ENCODE measurements around the gene FBXL13.
"Not testable (repeated sequence)": the region's sequence is repeated elsewhere in the genome, so short reads cannot be mapped to it uniquely, and the experiment has no call there.

FBXL13 gene

DNA sequence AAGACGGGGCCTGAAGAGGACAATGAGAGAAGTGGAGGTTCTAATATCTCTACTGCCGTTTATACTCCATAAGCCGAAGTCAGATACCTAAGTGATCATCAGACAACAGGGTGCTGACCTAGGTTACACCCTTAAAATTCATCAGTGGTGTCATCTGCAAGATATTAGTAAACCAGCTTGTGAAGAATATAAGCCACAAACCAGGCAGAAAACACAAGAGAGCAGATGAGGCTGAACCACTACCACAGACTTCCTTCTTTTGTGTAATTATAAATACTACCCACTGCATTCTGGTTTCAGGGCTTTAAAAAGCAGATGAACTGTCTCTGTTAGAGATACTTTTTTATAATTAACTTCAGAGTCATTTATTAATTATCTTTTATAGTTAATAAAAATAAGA is 230.7 kb downstream of the FBXL13 start:
- no peak for DNase-seq

DNA sequence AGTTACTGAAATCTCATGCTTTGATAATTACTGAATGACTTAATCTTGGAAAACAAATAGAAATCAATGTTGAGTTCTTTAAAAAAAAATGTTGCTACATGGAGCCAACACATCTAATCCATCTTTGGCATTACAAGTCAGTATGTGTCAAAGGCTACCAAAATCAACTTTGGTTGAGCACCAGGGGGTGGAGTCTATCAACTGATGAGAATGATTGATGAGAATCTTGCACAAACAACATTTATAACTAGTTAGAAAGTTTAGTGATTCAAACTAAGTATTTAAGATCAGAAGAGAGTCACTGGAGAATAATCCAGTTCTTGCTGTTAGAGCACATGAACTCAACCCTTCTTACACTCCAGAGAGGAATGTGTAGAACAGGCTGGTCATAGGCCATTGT is 232.3 kb downstream of the FBXL13 start:
- DNase-seq, result no peak

DNA sequence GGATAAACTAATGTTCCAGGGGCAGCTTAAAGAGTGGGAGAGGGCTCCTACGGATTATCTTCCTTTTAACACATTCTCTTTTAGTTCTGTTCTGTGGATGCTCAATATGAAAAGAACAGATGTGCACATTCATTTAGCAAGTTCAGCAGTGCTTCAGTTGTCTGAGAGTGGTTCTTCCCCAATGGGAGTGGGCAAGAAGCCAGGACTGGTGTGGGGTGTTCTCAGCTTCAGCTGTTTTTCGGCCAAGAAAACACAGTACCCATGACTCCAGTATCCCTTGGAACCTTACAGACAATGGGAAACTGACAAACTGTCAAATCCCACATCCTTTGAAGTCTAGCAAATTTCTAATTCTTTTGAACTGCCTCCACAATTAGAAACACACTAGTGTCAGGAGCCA is 233.3 kb downstream of the FBXL13 start:
- DNase-seq, result no peak

DNA sequence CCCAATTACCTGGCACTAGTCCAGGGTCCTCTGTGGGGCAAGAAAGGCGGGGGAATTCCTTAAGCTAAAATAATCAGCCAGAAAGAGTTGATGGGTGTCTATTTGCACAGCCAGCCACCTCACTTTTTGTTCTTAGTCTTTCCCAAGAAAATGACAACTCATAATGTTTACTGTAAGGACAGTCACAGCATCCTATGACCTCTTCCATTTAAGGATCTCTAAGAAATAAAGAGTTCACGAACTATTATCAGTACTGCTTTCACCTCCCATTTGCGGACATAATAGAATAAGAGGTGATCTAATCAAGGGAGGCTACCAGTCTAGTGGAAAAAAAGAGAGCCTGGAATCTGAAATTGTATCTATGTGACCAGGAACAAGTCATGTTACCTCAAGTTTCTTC is 234.2 kb downstream of the FBXL13 start:
- no peak for DNase-seq

DNA sequence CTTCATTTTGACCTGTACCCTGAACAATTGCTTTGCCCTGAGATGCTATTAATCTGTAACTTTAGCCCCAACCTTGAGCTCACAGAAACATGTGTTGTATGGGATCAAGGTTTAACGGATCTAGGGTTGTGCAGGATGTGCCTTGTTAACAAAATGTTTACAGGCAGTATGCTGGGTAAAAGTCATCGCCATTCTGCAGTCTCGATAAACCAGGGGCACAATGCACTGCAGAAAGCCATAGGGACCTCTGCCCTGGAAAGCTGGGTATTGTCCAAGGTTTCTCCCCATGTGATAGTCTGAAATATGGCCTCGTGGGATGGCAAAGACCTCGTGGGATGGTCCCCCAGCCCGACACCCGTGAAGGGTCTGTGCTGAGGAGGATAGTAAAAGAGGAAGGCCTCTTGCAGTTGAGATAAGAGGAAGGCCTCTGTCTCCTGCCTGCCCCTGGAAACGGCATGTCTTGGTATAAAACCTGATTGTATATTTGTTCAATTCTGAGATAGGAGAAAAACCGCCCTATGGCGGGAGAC is 236.0 kb downstream of the FBXL13 start:
- not testable (repeated sequence) for DNase-seq

DNA sequence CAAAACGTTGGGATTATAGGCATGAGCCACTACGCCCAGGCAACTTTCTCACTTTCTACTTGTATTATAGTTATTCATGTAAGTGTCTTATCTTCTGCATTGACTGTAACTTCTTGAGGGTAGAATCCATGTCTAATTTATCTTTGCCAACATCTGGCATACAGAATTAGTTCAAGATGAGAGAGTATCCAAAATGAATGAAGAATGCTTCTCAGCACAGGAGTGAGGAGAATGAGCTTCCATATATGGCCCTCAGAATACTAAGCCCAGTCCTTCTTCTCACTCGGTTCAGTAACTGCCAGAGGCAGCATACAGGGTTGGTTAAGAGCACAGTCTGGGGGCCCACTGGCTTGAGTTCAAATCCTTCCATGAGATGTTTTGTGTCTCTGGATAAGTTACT is 236.8 kb downstream of the FBXL13 start:
- DNase-seq, result no peak

DNA sequence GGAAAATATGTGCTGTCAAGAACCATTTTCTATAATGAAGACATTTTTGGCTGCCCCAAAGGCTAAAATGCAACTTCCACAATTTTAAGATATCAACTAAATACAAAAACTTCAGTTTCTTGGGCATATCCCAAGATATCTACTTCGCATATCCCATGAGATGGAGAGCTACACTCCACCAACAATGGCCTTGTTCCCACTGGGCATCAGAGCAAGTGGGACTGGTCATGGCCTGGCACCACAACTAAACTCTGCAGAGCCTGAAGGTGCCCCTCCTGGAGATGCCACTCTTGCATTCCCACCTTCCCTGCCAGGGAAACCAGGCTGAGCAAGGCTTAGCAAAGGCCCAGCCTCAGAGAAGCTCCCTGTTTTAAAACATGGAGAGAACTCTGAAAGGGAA is 237.6 kb downstream of the FBXL13 start:
- DNase-seq, result no peak

DNA sequence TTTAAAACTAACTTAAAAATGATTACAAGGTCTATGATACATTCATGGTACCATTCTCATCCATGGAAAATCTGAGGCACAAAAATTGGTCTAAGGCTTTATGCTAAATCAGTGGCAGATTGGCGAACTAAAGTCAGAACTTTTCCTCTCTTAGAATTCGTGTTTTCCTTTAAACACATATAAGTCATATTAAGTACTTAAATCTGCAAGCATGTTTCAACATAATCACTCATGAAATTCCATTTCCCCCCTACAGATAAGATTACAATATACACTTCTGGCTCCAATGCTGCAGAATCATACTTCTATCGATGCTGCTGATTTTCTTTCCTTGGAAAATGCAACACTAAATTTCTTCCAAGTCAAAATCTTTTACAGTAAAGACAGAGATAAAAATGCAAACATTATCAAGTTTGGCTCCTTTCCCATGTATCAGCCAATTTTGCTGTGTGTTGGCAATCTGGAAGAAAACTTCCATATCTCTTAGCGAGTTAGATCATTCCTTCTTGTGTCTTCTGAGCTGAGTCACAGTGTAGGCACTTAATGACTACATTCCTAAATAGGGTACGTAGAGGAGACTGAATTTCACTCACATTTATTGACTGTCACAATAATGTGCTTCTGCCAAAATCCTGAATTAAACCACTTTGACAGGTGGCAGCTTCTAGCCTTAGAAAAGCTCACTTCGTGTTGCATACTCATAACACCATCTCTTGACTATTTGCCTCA is 238.2 kb downstream of the FBXL13 start:
- DNase-seq, result peak; percentile 86

DNA sequence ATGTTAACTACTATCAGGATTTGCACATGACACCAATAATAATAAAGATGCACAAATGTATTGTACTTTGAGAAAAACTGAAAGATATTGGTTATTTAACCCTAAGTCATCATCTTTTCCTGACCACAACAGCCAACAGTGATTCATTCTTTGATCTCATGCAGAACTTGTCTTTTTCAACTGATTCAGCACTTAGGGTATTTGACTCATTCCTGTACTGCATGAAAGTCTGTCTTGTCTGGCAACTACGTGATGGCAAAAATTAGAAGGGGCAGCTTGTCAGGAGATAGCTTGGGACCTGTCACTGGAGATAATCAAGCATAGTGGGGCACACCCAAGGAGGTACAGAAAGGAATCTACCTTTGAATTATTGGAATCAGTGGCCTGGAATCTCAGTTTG is 239.6 kb downstream of the FBXL13 start:
- DNase-seq, result peak; percentile 94

DNA sequence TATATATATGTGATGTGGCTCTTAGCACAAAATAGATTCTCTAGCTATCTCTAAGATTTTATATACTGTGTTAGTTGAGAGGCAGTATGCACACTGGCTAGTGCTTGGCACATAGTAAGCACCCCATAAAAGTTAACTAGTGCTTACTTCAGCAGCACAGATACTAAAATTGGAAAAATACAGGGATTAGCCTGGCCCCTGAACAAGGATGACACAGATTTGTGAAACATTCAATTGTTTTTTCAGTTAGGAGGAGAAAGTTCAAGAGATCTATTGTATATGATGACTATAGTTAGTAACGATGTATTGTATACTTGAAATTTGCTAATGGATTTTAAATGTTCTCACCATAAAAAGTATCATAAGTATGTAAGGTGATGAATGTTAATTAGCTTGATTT is 240.1 kb downstream of the FBXL13 start:
- no peak for DNase-seq

DNA sequence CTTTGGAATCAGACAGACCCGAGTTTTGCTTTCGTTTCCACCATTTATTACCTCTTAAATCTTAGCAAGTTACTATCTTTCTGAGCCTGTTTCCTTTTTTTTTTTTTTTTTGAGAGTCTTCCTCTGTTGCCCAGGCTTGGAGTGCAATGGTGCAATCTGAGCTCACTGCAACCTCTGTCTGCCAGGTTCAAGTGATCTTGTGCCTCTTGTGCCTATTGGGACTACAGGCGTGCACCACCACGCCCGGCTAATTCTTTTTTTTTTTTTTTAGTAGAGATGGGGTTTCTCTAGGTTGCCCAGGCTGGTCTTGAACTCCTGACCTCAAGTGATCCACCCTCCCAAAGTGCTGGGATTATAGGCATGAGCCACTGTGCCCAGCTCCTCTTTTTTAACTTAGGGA is 241.3 kb downstream of the FBXL13 start:
- DNase-seq, result no peak

DNA sequence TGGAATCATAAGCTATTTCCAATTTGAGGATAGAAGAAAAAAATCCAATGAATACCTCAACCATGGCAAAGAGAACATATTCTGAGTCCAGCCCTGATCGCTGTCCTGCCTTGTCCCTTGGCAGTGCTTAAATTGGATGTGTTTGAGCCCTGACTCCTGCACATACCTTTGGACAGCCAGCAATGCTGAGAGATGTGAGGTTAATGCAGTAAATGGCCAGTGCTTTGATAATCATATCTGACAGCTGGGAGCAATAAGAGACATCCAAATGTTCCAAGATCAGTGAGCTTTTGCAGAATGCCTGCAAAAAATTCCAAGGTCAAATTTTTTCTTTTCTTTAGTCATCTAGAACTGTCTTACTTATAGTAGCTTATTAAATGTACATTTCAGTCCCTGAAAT is 241.9 kb downstream of the FBXL13 start:
- DNase-seq, result no peak

DNA sequence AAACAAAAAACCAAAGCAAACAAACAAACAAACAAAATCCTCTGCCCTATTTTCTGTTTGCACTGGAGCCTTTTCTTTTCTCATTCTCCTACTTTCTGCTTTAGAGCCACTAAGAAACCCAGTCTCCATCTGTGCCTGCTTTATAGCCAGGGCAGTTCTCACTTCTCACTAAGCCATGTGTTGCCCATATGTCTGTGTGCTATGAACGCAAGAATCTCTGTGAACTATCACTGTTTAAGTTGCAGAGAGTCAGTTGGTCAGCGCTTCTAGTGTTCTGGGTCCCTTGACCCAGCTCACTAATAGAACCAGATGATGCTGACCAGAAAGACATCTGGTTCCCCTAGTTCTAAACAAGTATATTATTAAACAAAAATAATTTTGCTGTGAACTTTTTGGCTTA is 244.4 kb downstream of the FBXL13 start:
- no peak for DNase-seq

DNA sequence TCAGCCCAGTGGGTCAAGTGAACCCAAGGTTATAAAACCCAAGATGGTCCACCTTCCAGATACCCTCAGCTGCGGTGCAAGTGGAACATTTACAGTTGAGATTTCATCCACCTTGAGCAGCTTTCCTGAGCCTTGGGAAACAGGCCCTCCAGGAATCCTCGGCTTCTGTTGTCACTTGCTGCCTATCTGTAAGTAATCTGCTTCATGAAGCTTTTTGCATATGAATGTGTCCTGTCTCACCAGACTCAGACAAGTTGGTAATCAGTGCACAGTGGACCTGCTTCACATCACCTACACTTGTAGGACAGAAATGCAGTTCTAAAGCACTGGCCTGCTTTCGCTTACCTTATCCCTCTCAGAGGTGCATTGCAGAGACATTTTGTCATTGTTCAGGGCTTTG is 245.5 kb downstream of the FBXL13 start:
- DNase-seq, result no peak

DNA sequence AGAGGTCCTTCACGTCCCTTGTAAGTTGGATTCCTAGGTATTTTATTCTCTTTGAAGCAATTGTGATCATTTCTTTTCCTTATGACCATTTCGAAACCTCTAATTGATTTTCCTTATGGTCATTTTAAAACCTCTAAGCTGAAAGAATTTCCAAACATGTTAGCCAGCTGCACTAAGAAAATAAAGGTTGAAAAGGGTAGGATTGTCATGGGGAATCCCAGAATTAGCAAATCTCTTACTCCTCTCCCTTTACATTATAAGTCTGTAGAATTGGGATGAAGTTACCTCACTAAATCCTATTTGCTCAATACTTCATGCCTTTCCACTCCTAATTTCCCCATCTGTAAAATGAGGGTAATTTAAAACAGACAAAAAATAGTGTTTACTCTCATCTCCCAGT is 246.3 kb downstream of the FBXL13 start:
- DNase-seq, result no peak

DNA sequence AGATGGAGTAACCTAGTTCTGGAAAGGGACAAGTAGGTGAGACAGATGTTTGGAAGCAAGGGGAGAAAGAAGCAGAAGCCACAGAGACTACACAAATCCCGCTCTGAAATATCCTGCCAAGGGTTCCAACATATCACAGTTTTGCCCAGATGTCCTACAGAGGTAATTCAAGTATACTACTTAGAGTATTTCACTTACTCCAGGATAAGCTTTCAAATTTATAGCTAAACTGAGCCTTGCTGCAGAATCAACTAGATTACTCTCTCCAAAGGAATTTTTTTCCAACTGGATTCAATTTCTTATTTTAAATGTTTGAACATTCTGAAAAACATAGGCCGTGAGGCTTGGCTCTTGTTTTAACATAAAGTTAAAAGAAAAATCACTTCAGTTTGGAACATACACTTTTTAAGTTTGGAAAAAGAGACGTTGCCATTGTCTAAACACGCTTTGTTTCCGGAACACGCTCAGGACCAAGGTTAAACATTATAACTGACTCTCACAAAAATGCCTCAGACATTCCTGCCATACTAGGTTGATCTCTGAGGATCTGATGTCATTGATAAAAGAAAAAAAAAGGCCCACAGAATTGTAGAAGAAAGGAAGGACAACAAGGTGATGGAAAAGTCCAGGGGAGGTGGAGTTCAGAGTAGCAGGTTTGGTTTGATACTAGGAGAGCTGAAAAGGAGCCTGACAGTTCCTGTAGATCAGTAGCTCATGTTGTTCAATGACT is 251.0 kb downstream of the FBXL13 start:
- DNase-seq, result peak; percentile 71

DNA sequence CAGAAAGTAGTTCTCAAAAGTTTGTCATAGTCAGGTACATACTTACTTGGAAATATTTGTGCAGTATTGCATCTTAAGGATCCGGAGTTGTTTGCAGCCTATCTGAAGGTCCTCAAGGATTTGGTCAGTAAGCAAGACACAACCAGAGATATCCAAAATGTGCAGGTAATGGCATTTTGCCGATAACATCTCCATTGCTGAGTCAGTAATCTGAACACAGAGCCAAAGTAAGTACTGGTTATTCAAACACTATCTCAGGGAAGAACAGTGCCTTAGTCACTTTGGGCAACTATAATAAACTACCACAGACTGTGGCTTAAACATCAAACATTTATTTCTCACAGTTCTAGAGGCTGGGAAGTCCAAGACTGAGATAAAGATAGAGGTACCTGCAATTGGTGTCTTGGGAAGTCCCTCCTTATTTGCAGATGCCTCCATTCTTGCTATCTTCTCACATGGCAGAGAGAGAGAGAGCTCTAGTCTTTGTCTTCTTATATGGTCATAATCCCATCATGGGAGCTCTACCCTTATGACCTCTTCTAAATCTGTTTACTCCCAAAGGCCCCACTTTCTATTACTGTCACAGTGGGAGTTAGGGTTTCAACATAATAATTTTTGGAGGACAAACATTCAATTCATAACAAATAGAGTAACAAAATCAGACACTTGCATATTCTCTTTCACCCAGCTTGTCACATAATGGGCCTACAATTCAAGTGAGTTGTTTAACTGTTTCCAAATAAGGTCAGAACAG is 252.4 kb downstream of the FBXL13 start:
- DNase-seq, result no peak

DNA sequence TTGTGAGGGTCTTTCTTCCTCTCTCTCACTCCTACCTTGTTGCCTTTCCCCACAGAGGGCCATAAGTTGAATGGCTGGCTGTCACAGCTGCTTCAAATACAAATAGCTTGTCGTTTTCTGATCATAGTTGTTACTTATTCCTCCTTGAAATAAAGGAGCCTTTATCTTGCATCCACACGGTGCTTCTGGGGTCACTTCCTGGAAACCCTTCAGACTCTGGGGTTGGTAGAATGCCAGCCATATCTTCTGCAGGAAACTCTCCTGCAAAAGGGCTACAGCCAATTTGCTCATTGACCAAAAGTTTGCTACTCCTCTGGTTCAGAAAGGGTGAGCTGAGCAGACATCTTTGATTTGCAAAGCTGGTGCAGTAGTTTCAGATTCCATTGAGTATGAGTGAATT is 255.4 kb downstream of the FBXL13 start:
- DNase-seq, result no peak

DNA sequence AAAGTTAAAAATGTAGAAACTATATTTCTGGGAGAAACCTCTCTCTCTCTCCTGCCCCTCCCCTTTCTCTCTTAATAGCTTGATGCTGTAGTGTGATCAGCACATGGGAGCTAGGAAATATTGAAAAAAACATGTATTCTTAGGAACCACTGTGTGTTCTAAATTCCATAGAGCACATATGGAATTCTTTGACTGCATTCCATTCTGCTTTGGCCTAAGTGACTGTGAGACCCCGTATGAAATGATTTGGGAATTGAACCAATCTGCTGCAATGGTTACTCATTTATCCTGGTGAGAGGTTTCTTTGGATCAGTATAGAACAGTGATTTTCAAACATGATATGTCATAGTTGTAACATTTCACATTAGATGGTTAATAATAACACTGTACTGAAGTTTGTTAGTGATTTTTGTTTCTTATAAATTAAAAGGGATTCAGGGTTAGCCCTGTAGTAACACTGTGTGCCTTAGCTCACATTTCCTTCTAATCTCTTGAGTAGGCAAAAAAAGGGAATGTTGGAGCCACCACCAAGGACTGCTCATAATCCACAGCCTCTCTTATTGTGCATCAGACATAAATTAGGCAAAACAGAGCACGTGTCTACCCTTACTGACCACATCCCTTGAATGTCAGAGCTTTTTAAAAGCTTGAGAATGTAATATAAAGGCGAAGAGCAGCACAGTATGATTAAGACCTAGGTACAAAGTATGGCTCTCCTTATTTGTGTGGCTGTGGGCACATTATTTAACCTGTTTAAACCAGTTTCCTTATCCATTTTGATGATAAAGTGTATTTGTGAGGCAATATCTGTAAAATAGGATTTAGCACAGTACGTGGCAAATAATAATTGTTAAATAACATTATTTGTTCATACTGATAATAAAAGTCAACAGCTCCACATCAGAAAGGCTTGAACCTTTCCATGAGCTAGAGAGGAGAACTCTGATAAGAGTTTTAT is 256.7 kb downstream of the FBXL13 start:
- DNase-seq, result no peak

DNA sequence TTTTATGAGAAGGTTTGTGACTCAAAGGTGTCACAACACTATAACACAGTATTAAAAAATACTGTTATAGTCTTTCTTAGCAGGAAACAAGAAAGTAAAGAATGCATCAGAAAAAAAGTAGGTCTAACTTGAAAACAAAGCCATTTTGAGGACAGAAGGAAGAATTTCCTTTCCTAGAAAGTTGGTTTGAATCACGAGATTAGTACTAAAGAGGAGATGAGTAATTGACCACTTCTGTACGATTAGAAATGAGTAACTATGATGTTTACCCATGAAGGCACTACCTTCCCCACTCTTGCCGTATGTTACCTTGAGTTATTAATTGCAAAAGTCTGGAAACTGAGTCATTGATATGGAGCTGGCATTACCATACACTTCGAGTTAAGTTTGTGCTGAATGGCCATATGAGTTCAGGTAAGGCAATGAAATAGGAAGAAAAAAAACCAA is 260.5 kb downstream of the FBXL13 start:
- peak; percentile 26 for DNase-seq

DNA sequence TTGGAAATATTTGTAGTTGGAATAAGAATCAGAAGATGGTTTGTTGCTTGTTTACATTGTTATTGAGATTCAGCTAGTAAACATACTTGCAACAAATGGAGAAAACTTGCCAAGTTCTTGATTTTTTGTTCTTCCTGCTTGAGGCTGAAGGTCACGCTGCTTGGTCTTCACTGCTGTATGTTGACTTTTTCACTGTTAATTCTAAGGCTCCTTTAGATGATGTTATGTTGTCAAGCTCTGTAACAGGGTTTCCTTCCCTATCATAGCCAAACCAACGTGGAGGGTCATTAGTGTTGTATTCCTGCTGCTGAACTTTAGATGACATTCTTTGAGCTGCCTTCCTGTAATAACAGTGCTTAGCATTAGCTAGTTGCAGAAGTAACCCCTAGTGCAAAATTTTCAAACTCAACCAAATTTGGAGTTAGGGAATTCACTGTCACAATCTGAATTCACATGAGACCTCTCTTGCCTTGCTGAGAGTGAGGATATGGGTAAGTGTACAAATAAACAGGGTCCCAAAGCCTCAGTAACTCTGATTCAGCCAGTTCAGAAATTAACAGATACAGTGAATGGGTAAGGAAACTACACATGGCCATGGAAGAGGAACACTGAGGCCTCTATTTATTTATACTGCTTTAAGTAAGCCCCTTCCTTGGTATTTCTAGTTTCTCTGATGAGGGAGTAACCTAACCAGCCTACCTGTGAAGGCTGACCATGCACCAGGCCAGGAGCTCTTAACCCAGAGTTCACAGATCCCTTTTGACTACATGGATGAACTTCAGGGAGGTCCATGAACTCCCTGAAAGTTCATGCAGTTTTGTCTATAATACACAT is 261.2 kb downstream of the FBXL13 start:
- DNase-seq, result no peak
